SHP77 (cell line): Measurements from ENCODE around the gene MPP1.

Source experiments
- DNase-seq, 2 experiments: peaks; one replicate each; lab custom pipeline; 2025; lab: John Stamatoyannopoulos, UW

The MPP1 gene

GRCh38 chrX:154775419-154776349 lies 29.6 kb downstream of the MPP1 start:
- no peak for DNase-seq

DNA sequence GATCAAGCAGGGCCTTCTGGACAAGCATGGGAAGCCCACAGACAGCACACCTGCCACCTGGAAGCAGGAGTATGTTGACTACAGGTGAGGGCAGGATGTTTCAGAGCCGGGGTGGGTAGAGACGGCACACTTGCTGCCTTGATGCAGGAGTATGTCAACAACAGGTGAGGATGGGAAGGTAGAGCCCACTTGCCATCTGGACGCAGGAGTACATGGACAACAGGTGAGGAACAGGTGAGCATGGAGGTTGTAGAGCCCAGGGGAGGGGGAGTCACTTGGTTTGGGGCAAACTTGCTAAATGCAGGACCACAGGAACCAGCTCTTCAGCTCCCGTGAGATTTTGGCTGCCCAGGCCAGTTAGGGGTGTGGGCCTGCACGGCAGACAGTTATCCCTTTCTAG lies 30.7 kb downstream of the MPP1 start:
- DNase-seq: no peak

DNA sequence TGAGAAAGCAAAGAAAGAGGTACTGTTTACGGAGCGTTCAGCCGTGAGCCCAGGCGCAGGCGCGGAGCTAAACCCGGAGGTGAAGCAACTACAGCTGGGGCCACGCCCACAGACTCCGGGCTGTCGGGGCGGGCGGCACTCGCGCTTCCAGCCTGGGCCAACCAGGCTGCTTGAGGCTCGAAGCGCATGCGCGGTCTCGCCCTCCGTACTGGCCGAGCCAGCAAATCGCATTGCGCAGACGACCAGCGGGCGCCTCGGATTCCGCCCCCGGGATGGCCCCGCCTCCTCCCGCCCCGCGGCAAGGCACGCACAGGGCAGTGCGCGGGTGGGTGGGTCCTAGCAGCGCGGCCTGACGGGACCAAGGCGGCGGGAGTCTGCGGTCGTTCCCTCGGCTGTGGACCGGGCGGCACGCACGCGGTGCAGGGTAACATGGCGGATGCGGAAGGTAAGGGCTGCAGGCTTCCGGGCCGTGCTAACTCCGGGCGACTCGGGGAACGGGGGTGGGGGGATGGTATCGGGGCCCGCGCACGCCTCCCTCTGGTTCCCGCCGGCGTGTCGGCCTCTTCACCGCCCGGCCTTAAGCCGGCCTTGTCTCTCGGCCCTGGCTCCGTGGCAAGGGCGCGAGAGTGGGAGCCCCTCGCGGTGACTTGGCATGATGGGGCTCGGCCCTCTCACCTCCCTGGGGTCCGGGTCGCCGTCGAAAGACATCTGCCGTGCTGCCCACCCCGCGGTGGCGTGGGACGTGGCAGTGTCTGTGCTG lies 42.6 kb downstream of the MPP1 start, which contains the start of gene DKC1:
TSS of gene DKC1 (plus strand) at position 328 of the 760 bp plus-strand sequence. CDS start at position 430, 102 bp downstream.
- peak; percentile 84 to 89 for DNase-seq

DNA sequence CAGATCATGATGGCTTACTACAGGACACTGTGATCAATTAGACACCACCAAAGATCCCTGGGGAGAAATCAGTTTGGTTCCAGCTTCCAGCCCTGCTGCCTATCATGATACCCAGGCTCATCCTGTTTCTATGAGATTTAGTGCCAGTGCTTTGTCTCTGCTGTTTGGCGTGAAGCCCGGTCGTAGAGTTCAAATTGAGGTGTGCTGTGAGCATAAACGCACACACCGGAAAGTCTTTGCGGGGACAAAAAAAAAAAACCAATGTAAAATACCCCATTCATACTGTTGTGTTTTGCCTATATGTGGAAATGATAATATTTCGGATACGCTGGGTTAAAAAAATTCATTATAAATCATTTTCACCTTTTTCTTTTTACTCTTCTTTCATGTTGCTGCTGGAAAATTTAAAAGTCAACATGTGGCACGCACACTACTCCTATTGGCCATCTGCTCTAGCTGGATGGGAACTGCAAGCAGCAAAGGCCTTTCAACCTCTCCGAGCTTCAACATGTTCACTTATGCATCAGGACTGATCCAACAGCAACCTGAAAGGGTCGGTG lies 43.2 kb downstream of the MPP1 start:
- DNase-seq: peak in 1 of 2 experiments; percentile 34

DNA sequence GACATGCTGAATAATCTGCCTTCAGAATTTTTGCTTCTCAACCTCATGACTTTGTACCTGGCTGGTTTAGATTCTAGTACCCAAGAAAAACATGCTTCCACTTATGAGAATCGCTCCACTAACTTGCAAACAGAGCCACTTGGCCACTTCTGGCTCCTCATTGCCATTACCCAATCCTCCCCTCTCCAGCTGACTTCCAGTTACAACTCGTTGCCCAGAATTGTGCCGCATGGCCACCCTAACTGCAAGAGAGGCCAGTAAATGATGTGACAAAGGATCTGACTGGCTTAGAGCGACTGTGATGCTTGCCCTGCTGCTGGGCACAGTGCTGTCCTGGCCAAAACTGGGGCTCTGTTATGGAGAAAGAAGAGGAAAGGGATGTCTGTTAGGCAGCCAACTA lies 46.6 kb downstream of the MPP1 start:
- no peak for DNase-seq

DNA sequence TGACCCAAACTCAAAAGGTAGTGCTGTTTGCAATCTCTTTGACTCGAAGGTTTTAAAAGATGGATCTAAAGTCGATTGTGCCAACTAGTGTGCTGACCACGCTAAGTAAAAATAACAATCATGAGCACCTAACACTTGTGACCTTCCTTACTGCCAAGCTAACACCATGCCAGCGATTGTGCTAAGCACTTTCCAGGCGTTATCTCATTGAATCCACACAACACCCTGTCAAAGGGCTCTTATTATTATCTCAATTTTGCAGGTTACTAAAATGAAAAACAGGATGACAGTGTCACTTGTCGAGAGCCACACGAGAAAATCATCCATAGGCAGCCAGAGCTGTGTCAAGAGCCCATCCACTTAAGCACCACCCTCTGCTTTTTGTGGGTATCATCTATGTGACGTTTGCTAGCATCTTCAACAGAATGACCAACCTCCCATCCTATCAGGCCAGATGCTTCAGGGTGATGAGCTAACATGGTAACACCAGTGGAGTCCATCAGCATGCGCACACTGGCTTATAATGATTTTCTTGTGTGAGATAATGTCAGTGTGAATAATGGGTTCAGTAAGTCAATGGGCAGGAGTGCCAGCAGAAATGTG lies 53.5 kb downstream of the MPP1 start:
- no peak for DNase-seq

GRCh38 chrX:154751203-154751668 lies 54.0 kb downstream of the MPP1 start:
- no peak for DNase-seq

DNA sequence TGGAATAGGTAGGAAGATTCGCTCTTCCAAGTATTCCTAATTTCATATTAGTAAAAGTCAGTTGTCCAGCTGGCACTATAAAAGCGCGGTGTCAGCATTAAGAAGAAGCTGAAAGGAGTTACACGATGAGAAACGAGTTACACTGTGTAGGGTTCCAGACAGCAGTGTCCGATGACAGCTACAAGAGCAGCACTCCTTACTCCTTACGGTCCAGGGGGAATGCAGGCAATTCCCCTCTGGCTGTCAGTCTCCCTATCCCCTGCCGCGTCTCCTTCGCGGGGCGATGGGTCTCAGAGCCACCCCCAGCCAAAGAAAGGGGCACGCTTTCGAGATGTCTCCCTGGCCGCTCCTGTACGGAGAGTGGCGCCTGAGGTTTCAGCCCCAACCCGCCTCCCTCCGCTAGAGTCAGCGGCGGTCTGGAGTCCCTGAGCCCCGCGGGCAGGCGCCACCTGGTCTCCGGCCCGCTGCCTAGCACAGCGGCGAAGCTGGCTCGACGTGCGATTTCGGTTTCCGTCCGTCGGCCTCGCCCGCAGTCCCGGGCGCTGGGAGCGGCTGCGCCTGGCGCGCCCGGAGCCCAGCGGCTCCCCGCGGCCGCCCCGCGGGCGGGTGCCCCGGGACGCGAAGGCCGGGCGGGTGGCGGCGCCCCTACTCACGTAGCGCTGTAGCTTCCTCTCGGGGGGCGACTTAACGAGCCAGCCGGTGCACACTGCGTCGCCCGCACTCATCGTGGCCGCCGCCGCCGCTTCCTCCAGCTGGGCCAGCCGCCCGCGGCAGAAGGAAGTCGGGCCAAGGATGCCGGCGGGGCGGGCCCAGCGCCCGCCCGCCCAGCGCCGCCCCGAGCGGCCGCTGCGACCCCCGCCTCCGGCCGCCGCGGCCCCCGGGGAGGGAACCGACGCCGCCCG lies 54.7 kb downstream of the MPP1 start, which contains the start of gene GAB3:
TSS of gene GAB3 (minus strand) at position 777 of the 902 bp plus-strand sequence. CDS start at position 725, 52 bp downstream.
- DNase-seq: no peak

DNA sequence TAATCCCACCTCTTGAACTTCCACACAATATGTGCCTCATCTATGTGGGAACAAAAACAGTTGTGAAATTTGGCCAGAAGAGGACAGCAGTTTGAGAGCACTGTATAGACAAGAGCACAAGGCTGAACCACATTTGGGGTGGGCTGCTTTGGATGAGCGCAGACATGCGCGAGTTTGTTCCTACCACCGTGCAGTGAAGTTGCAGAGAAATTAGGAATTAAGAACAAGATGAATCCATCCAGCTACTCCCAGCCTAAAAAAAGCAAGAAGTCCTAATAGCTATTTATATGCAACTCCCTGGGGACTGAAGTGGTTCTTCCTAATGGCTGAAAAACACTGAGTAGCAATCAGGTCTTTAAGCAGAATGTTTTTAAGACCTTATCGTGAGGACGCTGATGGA lies 55.4 kb downstream of the MPP1 start:
- no peak for DNase-seq

- peak; percentile 13 to 31 for DNase-seq
Observed at GRCh38 chrX:154748712-154749339, 56.5 kb downstream of the MPP1 start.

- DNase-seq: no peak
Observed at GRCh38 chrX:154742613-154743012, 62.7 kb downstream of the MPP1 start.

- no peak for DNase-seq
Observed at GRCh38 chrX:154739952-154740465, 65.3 kb downstream of the MPP1 start.

- no peak for DNase-seq
Observed at GRCh38 chrX:154738011-154738738, 67.1 kb downstream of the MPP1 start.

- DNase-seq: no peak
Observed at GRCh38 chrX:154737136-154737535, 68.1 kb downstream of the MPP1 start.

GRCh38 chrX:154735695-154736393 lies 69.4 kb downstream of the MPP1 start:
- no peak for DNase-seq

DNA sequence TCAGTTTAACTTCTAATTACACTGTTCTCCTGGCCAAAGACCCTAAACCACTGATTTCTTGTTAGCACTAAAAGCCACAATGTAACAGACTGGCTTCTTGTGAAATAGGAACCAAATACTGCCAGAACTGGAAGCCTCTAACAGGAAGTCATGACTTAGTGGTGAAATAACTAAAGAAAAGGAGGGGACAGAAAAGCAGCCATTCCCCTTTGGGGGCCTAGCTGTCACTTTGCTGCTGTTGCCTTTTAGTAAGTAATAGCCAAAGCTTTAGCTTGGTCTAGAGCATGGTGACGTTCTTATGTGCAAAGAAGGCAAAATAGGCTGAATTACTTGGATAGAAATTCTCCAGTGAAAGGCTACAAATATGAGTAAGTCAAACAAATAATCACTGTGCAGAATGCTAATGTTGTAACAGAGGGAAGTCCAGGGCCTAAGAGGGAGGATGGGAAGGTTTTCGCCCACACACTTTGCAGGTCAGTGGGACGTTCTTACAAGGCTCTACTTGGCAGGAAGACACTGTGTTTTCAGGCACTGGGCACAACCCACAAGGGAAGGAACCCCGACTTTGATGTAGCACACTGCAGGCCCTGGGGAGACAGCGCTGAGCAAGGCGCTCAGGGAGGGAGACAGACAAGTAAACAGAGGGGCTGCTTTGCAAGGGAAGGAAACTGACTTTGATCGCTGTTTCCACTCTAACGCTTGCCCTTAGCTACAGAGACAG lies 71.1 kb downstream of the MPP1 start:
- DNase-seq: no peak

GRCh38 chrX:154733066-154733425 lies 72.2 kb downstream of the MPP1 start:
- no peak for DNase-seq

DNA sequence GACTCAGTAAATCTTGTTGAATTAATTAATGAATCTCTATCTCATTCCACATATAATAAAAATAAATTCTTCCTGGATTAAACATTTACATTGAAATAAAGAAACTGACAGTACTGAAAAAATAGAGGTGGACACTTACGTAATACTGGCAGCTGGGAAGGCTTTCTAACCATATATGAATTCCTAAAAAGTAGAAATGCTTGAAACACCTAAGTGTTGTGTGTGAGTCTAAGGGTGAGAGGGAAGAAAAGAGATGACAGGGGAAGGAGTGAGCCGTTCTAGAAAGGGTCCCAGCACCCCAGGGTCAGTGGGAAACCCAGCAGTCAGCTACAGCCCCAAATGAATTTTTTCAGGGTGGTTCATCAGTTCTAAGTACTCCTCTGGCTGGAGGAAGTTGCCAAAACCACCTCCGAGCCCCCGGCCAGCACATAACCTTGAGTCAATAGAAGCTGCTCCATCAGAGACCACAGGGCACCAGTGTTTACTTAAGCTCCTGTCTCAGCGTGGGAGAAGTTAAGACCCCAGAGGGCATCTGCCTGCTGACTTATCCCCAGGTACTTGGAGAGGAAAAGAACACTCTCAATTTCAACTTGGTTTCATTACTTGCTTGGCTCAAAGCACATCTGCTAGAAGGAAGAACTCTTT lies 72.7 kb downstream of the MPP1 start:
- no peak for DNase-seq
